GM23338 (cell line): ENCODE results near the gene HS6ST2. TPM values are rescaled to one million over a fixed set of nuclear protein-coding genes. Genes with fewer than 3 reads are reported as not detected.

Source experiments
- ATAC-seq: fragments of 200-7000 bp; cut with Tn5 transposase; 3 replicates; pipeline ENCODE4 v1.9.1; 2020
- DNase-seq: peaks from one replicate; pipeline ENCODE4 v3.0.0-alpha.2; 2015; ENCODE audit warnings: low spot score
- H2AFZ ChIP-seq: fragments of 200-600 bp; sonication (generic); 2 replicates; pipeline ENCODE4 v1.8.0; 2016; ENCODE audit warnings: antibody characterized with exemption, mild to moderate bottlenecking, moderate library complexity
- H3F3A ChIP-seq: fragments of 200-600 bp; sonication (generic); replicated peaks from 2 replicates; pipeline ENCODE4 v1.8.0; 2017; ENCODE audit warnings: antibody characterized with exemption, mixed run types, low read depth
- H3K27ac ChIP-seq: fragments of 200-600 bp; sonication (generic); 2 replicates; pipeline ENCODE4 v1.6.1; 2016; ENCODE audit warnings: low read depth
- H3K27me3 ChIP-seq: fragments of 200-600 bp; sonication (generic); 2 replicates; pipeline ENCODE4 v1.8.0; 2016; ENCODE audit warnings: mild to moderate bottlenecking, mixed run types, moderate library complexity; ENCODE audit not compliant: insufficient read depth
- H3K36me3 ChIP-seq: fragments of 200-600 bp; sonication (generic); 2 replicates; pipeline ENCODE4 v1.8.0; 2016; ENCODE audit warnings: mild to moderate bottlenecking; ENCODE audit not compliant: insufficient read depth
- H3K4me1 ChIP-seq: fragments of 200-600 bp; sonication (generic); 2 replicates; pipeline ENCODE4 v1.8.0; 2016; ENCODE audit warnings: mild to moderate bottlenecking, moderate library complexity; ENCODE audit not compliant: insufficient read depth
- H3K4me2 ChIP-seq: fragments of 200-600 bp; sonication (generic); 2 replicates; pipeline ENCODE4 v1.7.1; 2017; ENCODE audit warnings: mixed run types
- H3K4me3 ChIP-seq: fragments of 200-600 bp; sonication (generic); 2 replicates; pipeline ENCODE4 v1.6.1; 2016; ENCODE audit warnings: mixed run types
- H3K79me2 ChIP-seq: fragments of 200-600 bp; sonication (generic); replicated peaks from 2 replicates; pipeline ENCODE4 v1.8.0; 2017; ENCODE audit warnings: mild to moderate bottlenecking; ENCODE audit not compliant: insufficient read depth
- H3K9me2 ChIP-seq: fragments of 200-600 bp; sonication (generic); 2 replicates; pipeline ENCODE4 v1.8.0; 2017; ENCODE audit not compliant: insufficient read depth
- H4K20me1 ChIP-seq: fragments of 200-600 bp; sonication (generic); replicated peaks from 2 replicates; pipeline ENCODE4 v1.8.0; 2017; ENCODE audit warnings: mild to moderate bottlenecking; ENCODE audit not compliant: insufficient read depth
- H3K27ac Mint-ChIP-seq: 2 replicates; pipeline ENCODE4 v1.8.0; 2020; ENCODE audit warnings: inconsistent platforms, mild to moderate bottlenecking, moderate library complexity, mixed read lengths
- H3K27me3 Mint-ChIP-seq: 3 replicates; pipeline ENCODE4 v1.8.0; 2022; ENCODE audit warnings: low read depth, mild to moderate bottlenecking, moderate library complexity, mixed read lengths, inconsistent platforms; ENCODE audit not compliant: insufficient read depth, poor library complexity
- H3K36me3 Mint-ChIP-seq: 3 replicates; pipeline ENCODE4 v1.8.0; 2021; ENCODE audit warnings: low read depth, mild to moderate bottlenecking, inconsistent platforms, moderate library complexity, mixed read lengths
- H3K4me1 Mint-ChIP-seq: 3 replicates; pipeline ENCODE4 v1.8.0; 2020; ENCODE audit warnings: mild to moderate bottlenecking, inconsistent platforms, mixed read lengths
- H3K4me3 Mint-ChIP-seq: 3 replicates; pipeline ENCODE4 v1.8.0; 2021; ENCODE audit warnings: moderate library complexity, mild to moderate bottlenecking, inconsistent platforms, mixed read lengths
- H3K9me3 Mint-ChIP-seq: 3 replicates; pipeline ENCODE4 v1.8.0; 2020; ENCODE audit warnings: moderate library complexity, mild to moderate bottlenecking, inconsistent platforms, mixed read lengths
- CREB1 ChIP-seq: fragments of 250-450 bp; sonication (Bioruptor Pico); IDR thresholded peaks from 2 replicates; pipeline ENCODE4 v1.5.0; 2020; ENCODE audit warnings: low read depth, mild to moderate bottlenecking, moderate library complexity
- EZH2phosphoT487 ChIP-seq: fragments of 200-600 bp; sonication (generic); IDR thresholded peaks from one replicate; pipeline ENCODE4 v1.8.1; 2018; ENCODE audit warnings: antibody characterized with exemption; ENCODE audit not compliant: unreplicated experiment
- JUNB ChIP-seq: IDR thresholded peaks from one replicate; pipeline ENCODE4 v1.6.1; 2016; ENCODE audit warnings: antibody characterized with exemption; ENCODE audit not compliant: unreplicated experiment
- NANOG ChIP-seq: IDR thresholded peaks from 2 replicates; pipeline ENCODE4 v1.6.1; 2016; ENCODE audit warnings: antibody characterized with exemption, borderline replicate concordance
- POLR2AphosphoS5 ChIP-seq: IDR thresholded peaks from 2 replicates; pipeline ENCODE4 v1.6.1; 2016; ENCODE audit warnings: antibody characterized with exemption, low read depth
- ZNF114 ChIP-seq: fragments of 250-450 bp; sonication (Bioruptor Pico); IDR thresholded peaks from 2 replicates; pipeline ENCODE4 v1.5.0; 2020; ENCODE audit warnings: mild to moderate bottlenecking, moderate library complexity
- ZNF331 ChIP-seq: fragments of 250-450 bp; sonication (Bioruptor Pico); IDR thresholded peaks from 2 replicates; pipeline ENCODE4 v1.5.0; 2020; ENCODE audit warnings: low read depth, mild to moderate bottlenecking, moderate library complexity
- polyA plus RNA-seq: library from polyadenylated mRNA; unstranded; fragments of >200 nt; fragmentation: Nextera tagmentation; extraction: Ambion mirVana; gene quantifications from 2 replicates; pipeline ENCODE4 v1.2.1, GENCODE V29; 2016
- total RNA-seq: library from RNA; depleted of rRNA; stranded (reverse); fragments of >200 nt; shearing (Covaris generic); gene quantifications from 2 replicates; pipeline ENCODE4 v1.2.3, GENCODE V29; 2014
- TF ChIP-seq, protein P1 (sequence below), 2 experiments: fragments of 200-600 bp in 1 of 2; sonication (generic) in 1 of 2; conservative IDR thresholded peaks; 2 replicates each; pipeline versions ENCODE4 v1.5.1 to v1.6.1; 2016 to 2017; ENCODE audit warnings: antibody characterized with exemption in 2 of 2, low read depth in 2 of 2, mild to moderate bottlenecking in 2 of 2, moderate library complexity in 1 of 2
- TF ChIP-seq, protein P2 (sequence below): IDR thresholded peaks from 2 replicates; pipeline ENCODE4 v1.6.1; 2016; ENCODE audit warnings: antibody characterized with exemption
- TF ChIP-seq, protein P3 (sequence below): IDR thresholded peaks from one replicate; pipeline ENCODE4 v1.6.1; 2018; ENCODE audit warnings: antibody characterized with exemption; ENCODE audit not compliant: unreplicated experiment

The HS6ST2 gene
- total and polyA plus RNA-seq, 2 experiments from 2014 or later = 0.82 to 4.8 TPM

DNA sequence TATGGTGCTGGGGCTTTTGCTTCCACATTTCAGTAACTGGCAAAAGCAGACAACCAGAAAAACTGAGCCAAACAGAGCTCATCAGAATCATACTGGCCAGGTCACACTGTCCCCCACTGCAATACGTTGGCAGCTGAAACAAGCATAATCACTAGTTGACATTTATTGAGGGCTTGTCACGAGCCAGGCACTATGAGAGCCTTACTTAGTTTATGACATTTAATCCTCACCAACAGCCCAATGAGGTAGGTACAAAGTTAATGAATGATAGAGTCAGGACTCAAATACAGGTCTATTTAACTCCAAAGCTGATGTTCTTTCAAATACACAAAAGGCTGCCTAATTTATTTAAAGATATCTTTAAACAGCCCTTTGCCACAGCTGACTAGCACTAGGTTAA is 295.6 kb downstream of the HS6ST2 start:
- Histone ChIP-seq H2AFZ (no peak overlapping the region), H3K4me1 (no peaks in the 10 kb centered on the region), H3K4me2 (no peak overlapping the region), H3K79me2 (no peaks in the 10 kb centered on the region), H3F3A (no peaks in the 10 kb centered on the region), H3K27me3 (peaks cover 16% of the 10 kb centered on the region), H3K4me3 (no peak overlapping the region), H3K9me2 (no peaks in the 10 kb centered on the region), H3K27ac (no peak overlapping the region), H3K36me3 (no peaks in the 10 kb centered on the region), H4K20me1 (no peaks in the 10 kb centered on the region)
- H3K27me3 Mint-ChIP-seq = peaks cover 2% of the 10 kb centered on the region
- ATAC-seq (no peak), DNase-seq (no peak)
- H3K4me1 Mint-ChIP-seq = no peaks in the 10 kb centered on the region
- no peaks in the 10 kb centered on the region for H3K9me3 Mint-ChIP-seq
- TF ChIP-seq POLR2AphosphoS5 (no peak), NANOG (no peak), ZNF331 (CRISPR knock-in tag) (no peak), JUNB (no peak), EZH2phosphoT487 (no peak), CREB1 (no peak)
- TF ChIP-seq, protein P1, sequence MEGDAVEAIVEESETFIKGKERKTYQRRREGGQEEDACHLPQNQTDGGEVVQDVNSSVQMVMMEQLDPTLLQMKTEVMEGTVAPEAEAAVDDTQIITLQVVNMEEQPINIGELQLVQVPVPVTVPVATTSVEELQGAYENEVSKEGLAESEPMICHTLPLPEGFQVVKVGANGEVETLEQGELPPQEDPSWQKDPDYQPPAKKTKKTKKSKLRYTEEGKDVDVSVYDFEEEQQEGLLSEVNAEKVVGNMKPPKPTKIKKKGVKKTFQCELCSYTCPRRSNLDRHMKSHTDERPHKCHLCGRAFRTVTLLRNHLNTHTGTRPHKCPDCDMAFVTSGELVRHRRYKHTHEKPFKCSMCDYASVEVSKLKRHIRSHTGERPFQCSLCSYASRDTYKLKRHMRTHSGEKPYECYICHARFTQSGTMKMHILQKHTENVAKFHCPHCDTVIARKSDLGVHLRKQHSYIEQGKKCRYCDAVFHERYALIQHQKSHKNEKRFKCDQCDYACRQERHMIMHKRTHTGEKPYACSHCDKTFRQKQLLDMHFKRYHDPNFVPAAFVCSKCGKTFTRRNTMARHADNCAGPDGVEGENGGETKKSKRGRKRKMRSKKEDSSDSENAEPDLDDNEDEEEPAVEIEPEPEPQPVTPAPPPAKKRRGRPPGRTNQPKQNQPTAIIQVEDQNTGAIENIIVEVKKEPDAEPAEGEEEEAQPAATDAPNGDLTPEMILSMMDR (conservative IDR thresholded peaks at IDR 0.05; ENCODE audit: low read depth in 2 of 2) = no peak
- TF ChIP-seq, protein P2, sequence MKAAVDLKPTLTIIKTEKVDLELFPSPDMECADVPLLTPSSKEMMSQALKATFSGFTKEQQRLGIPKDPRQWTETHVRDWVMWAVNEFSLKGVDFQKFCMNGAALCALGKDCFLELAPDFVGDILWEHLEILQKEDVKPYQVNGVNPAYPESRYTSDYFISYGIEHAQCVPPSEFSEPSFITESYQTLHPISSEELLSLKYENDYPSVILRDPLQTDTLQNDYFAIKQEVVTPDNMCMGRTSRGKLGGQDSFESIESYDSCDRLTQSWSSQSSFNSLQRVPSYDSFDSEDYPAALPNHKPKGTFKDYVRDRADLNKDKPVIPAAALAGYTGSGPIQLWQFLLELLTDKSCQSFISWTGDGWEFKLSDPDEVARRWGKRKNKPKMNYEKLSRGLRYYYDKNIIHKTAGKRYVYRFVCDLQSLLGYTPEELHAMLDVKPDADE = no peak
- no peak overlapping the region for H3K27ac Mint-ChIP-seq
- H3K4me3 Mint-ChIP-seq = no peak overlapping the region
- H3K36me3 Mint-ChIP-seq = no peaks in the 10 kb centered on the region

DNA sequence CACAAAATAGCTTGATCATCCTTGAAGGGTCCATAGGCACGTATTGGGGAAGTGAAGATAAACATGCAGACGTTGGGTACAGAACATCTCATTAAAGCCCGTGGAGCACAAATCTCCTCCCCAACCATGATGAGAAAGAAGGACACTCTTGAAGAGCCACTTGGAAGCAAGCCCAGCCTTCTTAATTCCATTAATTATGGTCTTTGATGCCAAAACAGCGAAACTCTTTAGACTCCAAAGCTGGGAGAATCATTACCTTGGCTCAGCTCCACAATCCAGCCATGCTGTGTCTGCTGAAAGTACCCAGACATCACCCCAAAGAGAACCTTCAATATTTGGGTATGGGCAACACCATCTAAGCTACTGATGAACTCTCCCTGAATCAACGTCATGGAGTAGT is 300.6 kb downstream of the HS6ST2 start:
- H3F3A ChIP-seq = no peaks in the 10 kb centered on the region
- TF ChIP-seq ZNF114 (CRISPR knock-in tag) (no peak), EZH2phosphoT487 (no peak)
- TF ChIP-seq, protein P1 (conservative IDR thresholded peaks at IDR 0.05; ENCODE audit: low read depth in 2 of 2) = no peak
- TF ChIP-seq, protein P3, sequence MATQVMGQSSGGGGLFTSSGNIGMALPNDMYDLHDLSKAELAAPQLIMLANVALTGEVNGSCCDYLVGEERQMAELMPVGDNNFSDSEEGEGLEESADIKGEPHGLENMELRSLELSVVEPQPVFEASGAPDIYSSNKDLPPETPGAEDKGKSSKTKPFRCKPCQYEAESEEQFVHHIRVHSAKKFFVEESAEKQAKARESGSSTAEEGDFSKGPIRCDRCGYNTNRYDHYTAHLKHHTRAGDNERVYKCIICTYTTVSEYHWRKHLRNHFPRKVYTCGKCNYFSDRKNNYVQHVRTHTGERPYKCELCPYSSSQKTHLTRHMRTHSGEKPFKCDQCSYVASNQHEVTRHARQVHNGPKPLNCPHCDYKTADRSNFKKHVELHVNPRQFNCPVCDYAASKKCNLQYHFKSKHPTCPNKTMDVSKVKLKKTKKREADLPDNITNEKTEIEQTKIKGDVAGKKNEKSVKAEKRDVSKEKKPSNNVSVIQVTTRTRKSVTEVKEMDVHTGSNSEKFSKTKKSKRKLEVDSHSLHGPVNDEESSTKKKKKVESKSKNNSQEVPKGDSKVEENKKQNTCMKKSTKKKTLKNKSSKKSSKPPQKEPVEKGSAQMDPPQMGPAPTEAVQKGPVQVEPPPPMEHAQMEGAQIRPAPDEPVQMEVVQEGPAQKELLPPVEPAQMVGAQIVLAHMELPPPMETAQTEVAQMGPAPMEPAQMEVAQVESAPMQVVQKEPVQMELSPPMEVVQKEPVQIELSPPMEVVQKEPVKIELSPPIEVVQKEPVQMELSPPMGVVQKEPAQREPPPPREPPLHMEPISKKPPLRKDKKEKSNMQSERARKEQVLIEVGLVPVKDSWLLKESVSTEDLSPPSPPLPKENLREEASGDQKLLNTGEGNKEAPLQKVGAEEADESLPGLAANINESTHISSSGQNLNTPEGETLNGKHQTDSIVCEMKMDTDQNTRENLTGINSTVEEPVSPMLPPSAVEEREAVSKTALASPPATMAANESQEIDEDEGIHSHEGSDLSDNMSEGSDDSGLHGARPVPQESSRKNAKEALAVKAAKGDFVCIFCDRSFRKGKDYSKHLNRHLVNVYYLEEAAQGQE = no peak

More for the DNA sequence above, 300.6 kb downstream of the HS6ST2 start:
- Histone ChIP-seq H4K20me1 (no peaks in the 10 kb centered on the region), H3K27me3 (no peaks in the 10 kb centered on the region), H2AFZ (no peak overlapping the region), H3K4me1 (0 out of 2 replicates have a peak, but pooled peaks cover 6% of the 10 kb centered on the region), H3K4me3 (no peak overlapping the region), H3K9me2 (no peaks in the 10 kb centered on the region), H3K4me2 (no peak overlapping the region), H3K27ac (no peak overlapping the region), H3K36me3 (no peaks in the 10 kb centered on the region), H3K79me2 (no peaks in the 10 kb centered on the region)
- no peaks in the 10 kb centered on the region for H3K36me3 Mint-ChIP-seq
- H3K4me3 Mint-ChIP-seq = no peak overlapping the region
- ATAC-seq (no peak), DNase-seq (no peak)
- H3K27me3 Mint-ChIP-seq = no peaks in the 10 kb centered on the region
- peaks cover 14% of the 10 kb centered on the region for H3K4me1 Mint-ChIP-seq
- H3K27ac Mint-ChIP-seq = no peak overlapping the region
- H3K9me3 Mint-ChIP-seq = no peaks in the 10 kb centered on the region
